Cardiac muscle cell (in vitro differentiated cells and primary cell): Measurements from ENCODE around the gene PEX11G. TPM values are rescaled to one million over a fixed set of nuclear protein-coding genes. Genes with fewer than 3 reads are reported as not detected.

Experiments used
- DNase-seq, 2 donors: peaks; one replicate each; pipeline versions ENCODE4 v3.0.0 to v3.0.0-alpha.2; 2010 to 2017; ENCODE audit warnings: low read depth in 1 of 2, low spot score in 1 of 2
- H3K27ac ChIP-seq: fragments of 200-600 bp; sonication (generic); 2 replicates; pipeline ENCODE4 v1.5.1; 2016
- H3K27me3 ChIP-seq: fragments of 200-600 bp; sonication (generic); 2 replicates; pipeline ENCODE4 v1.6.0; 2016; ENCODE audit warnings: control low read depth
- H3K36me3 ChIP-seq: fragments of 200-600 bp; sonication (generic); 2 replicates; pipeline ENCODE4 v1.5.1; 2016; ENCODE audit warnings: control low read depth
- H3K4me1 ChIP-seq: fragments of 200-600 bp; sonication (generic); 2 replicates; pipeline ENCODE4 v1.8.1; 2017; ENCODE audit warnings: low read depth, mild to moderate bottlenecking, mixed run types
- H3K4me3 ChIP-seq: fragments of 200-600 bp; sonication (generic); 2 replicates; pipeline ENCODE4 v1.5.1; 2016; ENCODE audit warnings: mild to moderate bottlenecking
- H3K9me3 ChIP-seq: fragments of 200-600 bp; sonication (generic); 2 replicates; pipeline ENCODE4 v1.5.1; 2017; ENCODE audit warnings: low read depth, mild to moderate bottlenecking, control low read depth
- polyA plus RNA-seq: library from polyadenylated mRNA; unstranded; fragments of >200 nt; fragmentation: Nextera tagmentation; extraction: Ambion mirVana; gene quantifications from 2 replicates; pipeline ENCODE4 v1.2.1, GENCODE V29; 2016
- total RNA-seq: library from RNA; depleted of rRNA; stranded (reverse); fragments of >200 nt; gene quantifications from 2 replicates; pipeline ENCODE4 v1.2.3, GENCODE V29; 2016
- TF ChIP-seq, protein P1 (sequence below): IDR thresholded peaks from 2 replicates; pipeline ENCODE4 v1.5.1; 2012; ENCODE audit warnings: low read depth, mild to moderate bottlenecking, low read length

Gene PEX11G
- total and polyA plus RNA-seq, 2 experiments from 2014 or later: 6.1 to 6.5 TPM

DNA sequence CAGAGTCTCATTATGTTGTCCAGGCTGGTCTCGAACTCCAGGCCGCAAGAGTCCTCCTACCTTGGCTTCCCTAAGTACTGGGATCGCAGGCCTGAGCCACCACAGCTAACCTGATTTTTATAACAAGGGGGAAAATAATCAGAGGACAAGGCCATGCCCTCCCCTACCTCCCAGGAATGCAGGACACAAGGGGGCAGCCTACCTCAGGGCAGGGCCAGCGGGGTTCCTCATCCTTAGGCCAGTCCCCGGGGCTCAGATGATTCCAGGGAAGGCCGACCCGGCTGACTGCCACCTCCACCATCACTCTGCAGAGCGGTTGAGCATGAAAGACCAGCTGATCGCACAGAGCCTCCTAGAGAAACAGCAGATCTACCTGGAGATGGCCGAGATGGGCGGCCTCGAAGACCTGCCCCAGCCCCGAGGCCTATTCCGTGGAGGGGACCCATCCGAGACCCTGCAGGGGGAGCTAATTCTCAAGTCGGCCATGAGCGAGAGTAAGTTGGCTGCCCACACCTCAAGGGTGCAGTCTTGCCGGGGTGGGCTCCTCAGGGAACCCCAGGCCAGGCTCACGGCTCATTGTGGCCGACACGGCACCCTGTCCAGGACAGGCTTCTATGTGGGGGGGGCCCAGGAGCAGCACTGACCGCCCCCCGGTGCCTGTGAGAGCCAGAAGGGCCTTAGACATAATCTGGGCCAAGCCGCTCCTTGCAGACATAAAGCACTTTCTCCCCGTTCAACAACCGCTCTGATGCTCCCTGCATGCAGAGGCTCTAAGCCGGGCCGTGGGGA is 26.8 kb downstream of the PEX11G start:
- DNase-seq: no peak
- no peak overlapping the region for H3K4me3 ChIP-seq
- peaks cover 18% of the 10 kb centered on the region for H3K36me3 ChIP-seq
- H3K27ac ChIP-seq: no peak overlapping the region
- no peaks in the 10 kb centered on the region for H3K27me3 ChIP-seq
- TF ChIP-seq, protein P1, sequence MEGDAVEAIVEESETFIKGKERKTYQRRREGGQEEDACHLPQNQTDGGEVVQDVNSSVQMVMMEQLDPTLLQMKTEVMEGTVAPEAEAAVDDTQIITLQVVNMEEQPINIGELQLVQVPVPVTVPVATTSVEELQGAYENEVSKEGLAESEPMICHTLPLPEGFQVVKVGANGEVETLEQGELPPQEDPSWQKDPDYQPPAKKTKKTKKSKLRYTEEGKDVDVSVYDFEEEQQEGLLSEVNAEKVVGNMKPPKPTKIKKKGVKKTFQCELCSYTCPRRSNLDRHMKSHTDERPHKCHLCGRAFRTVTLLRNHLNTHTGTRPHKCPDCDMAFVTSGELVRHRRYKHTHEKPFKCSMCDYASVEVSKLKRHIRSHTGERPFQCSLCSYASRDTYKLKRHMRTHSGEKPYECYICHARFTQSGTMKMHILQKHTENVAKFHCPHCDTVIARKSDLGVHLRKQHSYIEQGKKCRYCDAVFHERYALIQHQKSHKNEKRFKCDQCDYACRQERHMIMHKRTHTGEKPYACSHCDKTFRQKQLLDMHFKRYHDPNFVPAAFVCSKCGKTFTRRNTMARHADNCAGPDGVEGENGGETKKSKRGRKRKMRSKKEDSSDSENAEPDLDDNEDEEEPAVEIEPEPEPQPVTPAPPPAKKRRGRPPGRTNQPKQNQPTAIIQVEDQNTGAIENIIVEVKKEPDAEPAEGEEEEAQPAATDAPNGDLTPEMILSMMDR: no peak
- H3K9me3 ChIP-seq: no peaks in the 10 kb centered on the region
- no peaks in the 10 kb centered on the region for H3K4me1 ChIP-seq

DNA sequence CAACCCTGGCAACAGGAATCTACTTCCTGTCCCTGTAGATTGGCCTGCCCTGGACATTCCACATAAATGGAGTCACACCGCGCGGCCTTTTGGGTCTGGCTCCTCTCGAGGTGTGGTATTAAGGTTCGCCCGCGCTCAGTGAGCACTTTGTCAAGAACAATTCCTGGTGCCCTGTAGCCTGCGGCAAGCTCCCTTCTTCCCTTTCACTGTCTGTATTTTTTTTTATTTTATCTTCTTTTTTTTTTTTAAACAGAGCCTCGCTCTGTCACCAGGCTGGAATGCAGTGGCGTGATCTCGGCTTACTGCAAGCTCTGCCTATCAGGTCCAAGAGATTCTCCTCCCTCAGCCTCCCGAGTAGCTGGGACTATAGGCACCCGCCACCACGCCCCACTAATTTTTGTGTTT is 28.3 kb downstream of the PEX11G start:
- Histone ChIP-seq H3K36me3 (peaks cover 18% of the 10 kb centered on the region), H3K27me3 (no peaks in the 10 kb centered on the region), H3K4me1 (no peaks in the 10 kb centered on the region), H3K27ac (no peak overlapping the region), H3K4me3 (no peak overlapping the region), H3K9me3 (no peaks in the 10 kb centered on the region)
- TF ChIP-seq, protein P1: no peak
- peak in 1 of 2 donors; percentile 35 for DNase-seq

- Histone ChIP-seq H3K4me3 (no peak overlapping the region), H3K27me3 (no peaks in the 10 kb centered on the region), H3K36me3 (peaks cover 18% of the 10 kb centered on the region), H3K4me1 (no peaks in the 10 kb centered on the region), H3K9me3 (no peaks in the 10 kb centered on the region), H3K27ac (no peak overlapping the region)
- DNase-seq: no peak
- TF ChIP-seq, protein P1: no peak
Measured at GRCh38 chr19:7459773-7460172, 29.1 kb downstream of the PEX11G start.

- TF ChIP-seq, protein P1: no peak
- peaks cover 25% of the 10 kb centered on the region for H3K36me3 ChIP-seq
- no peaks in the 10 kb centered on the region for H3K4me1 ChIP-seq
- H3K9me3 ChIP-seq: no peaks in the 10 kb centered on the region
- H3K27me3 ChIP-seq: no peaks in the 10 kb centered on the region
- DNase-seq: no peak
- no peak overlapping the region for H3K4me3 ChIP-seq
- no peak overlapping the region for H3K27ac ChIP-seq
Measured at GRCh38 chr19:7458675-7459074, 30.2 kb downstream of the PEX11G start.

- Histone ChIP-seq H3K27me3 (no peaks in the 10 kb centered on the region), H3K4me3 (no peak overlapping the region), H3K4me1 (no peaks in the 10 kb centered on the region), H3K27ac (no peak overlapping the region), H3K9me3 (no peaks in the 10 kb centered on the region), H3K36me3 (peaks cover 21% of the 10 kb centered on the region)
- DNase-seq: no peak
- TF ChIP-seq, protein P1: no peak
Measured at GRCh38 chr19:7456964-7457541, 31.8 kb downstream of the PEX11G start.
